Activated effector memory CD4-positive, alpha-beta T cell treated with anti-CD3 and anti-CD28 coated beads, Interleukin-2, amount 50 U/mL, for 16 hours (primary cell): Measurements from ENCODE around the gene KRTDAP.

Source experiments
- DNase-seq: peaks from one replicate; pipeline ENCODE4 v3.0.0-alpha.2; 2020

KRTDAP gene

DNA sequence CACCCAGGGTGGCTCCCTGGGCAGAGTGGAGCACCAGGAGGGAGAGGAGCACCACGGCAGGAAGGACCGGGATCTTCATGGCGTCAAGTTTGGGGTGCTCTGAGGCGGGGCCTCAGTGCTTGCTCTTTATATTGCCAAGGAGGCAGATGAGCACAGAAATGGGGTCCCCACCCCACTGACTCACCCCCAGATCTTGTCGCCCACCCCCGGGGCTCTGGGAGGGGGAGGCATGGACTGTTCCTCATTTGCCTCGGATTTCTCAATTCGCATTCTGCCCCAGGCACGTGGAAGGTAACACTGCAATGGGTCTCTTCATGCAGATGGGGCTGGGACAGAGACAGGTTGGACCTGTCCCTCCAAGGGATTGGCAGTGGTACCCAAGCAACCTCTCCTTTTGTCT, at the start of gene KRTDAP:
TSS of gene KRTDAP (minus strand) at position 101 of the 400 bp plus-strand sequence. CDS start at position 79, 22 bp downstream.
- peak; percentile 28 for DNase-seq

GRCh38 chr19:35539850-35540249, 49.6 kb upstream of the KRTDAP start:
- DNase-seq, result no peak

GRCh38 chr19:35539314-35539713, 49.0 kb upstream of the KRTDAP start:
- DNase-seq, result no peak

DNA sequence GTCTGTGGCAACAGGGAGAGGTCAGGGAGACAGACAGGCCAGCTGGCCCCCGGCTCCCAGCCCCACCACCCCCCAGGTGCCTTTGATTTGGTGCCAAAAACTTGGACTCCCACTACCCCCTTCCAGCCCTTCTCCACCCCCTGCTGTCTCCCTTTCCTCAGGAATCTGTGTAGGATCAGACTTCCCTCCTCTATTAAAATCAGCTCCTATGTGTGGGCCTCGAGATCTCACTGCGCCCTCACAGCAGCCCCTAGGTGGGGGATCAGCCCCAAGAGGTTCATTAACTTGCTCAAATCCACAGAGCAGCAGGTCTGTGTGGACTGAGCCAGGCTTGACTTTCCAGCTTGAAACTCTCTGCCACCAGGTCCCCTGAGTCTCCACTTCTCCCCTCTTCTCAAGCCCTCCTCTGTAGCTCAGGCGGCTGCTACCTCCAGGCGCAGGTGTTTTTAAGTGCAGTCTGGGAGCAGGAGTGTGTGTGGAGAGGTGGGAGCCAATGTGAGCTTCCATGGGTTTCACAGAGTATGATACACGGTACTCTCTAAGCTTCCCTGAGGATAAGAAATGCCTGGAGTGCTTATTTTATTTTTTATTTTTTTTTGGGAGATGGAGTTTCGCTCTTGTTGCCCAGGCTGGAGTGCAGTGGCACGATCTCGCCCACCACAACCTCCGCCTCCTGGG, 44.7 kb upstream of the KRTDAP start:
- DNase-seq, result no peak

DNA sequence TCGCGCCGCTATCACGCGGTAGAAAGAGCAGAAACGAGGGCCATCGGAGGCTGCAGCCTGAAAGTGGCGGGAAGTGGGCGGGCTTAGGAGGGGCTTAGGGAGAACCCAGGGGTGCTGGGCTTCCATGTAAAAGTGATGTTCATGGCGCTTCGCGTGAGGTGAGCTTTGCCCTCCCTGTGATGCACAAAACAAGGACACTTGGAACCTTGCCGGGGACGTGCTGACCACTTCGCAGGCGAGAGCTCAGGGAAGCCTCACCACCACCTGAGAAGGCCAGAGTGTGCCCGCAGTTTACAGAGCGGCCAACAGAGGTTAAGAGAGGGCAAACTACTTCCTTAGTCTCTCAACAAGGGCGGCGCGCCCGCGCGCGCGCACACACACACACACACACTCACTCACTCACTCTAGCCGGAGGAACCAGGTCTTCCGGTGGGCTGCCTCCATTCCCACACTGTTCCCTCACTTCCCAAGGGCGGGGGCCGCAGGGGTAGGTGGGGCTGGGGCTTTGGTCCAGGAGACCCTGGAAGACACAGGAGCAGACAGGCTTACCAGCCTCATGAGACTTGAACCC, 43.6 kb upstream of the KRTDAP start:
- DNase-seq, result peak; percentile 72

DNA sequence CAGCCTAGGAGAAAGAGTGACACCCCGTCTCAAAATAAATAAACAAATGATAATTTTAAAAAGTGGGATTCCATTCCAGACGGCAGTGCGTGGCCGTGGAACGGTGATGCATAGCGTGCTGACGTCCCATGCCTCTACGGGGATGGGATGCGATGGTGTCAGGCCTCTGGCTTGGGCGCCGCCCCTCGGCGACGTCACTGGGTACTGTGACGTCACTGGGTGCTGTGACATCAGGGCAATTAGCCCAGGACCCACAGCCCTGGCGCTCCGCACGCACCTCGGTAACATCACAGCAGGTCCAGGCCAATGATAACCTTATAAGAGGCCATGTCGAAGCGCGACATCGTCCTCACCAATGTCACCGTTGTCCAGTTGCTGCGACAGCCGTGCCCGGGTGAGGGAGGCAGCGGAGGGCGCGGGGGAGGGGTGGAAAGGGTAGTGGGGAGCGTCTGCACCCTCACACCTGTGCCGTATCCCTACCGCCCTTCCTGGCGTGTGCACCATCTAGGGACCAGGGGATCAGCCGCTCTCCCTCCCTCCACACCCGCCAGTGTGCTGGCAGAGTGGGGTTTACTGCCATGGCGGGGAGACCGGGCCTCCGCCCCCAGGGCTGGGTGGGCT, 43.0 kb upstream of the KRTDAP start, which contains the start of gene GAPDHS:
TSS of gene GAPDHS (plus strand) at position 256 of the 621 bp plus-strand sequence. CDS start at position 328, 72 bp downstream.
- no peak for DNase-seq

GRCh38 chr19:35531291-35531690, 41.0 kb upstream of the KRTDAP start:
- DNase-seq, result no peak

GRCh38 chr19:35529241-35530218, 39.3 kb upstream of the KRTDAP start:
- no peak for DNase-seq

DNA sequence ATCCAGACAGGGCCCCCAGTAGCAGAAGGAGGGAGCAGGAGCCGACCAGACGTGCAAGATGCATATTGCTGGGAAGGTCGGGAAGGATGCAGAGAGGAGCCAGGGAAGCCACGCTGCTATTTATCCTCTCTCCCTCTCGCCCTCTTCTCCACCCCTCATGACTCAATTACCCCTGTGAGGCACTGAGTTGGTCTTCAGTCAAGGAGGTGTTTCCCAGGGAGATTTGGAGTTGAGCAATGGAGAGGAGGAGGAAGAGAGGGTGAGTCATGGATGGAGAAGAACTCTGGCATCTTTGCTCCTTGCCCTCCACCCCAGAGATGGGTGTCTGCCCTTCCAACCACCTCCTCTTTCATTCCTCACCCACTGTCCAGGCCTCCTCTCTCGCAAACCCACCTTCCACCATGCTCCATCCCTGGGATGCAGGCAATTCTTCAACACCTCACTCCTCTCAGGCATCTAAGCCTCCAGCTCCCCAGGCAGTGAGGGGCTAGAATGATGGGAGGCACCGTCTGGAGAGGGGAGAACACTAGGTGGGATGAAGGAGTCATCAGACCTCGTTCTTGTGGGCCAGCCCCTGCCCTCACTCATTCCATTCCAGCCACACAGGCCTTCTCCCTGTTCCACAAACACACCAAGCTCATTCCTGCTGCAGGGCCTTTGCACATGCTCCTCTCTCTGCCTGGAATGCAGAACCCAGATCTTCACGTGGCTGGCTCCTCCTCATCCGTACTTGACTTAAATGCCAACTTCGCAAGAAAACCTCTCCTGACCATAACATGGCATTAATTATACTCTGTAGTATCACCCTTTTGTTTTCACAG, 38.2 kb upstream of the KRTDAP start, which contains the start of gene SBSN:
TSS of gene SBSN (minus strand) at position 94 of the 821 bp plus-strand sequence. CDS start at position 64, 30 bp downstream.
- DNase-seq, result no peak

GRCh38 chr19:35525873-35526272, 35.6 kb upstream of the KRTDAP start:
- DNase-seq, result no peak

GRCh38 chr19:35524181-35524837, 34.0 kb upstream of the KRTDAP start:
- no peak for DNase-seq

- no peak for DNase-seq
Observed at GRCh38 chr19:35522745-35523327, 32.6 kb upstream of the KRTDAP start.

DNA sequence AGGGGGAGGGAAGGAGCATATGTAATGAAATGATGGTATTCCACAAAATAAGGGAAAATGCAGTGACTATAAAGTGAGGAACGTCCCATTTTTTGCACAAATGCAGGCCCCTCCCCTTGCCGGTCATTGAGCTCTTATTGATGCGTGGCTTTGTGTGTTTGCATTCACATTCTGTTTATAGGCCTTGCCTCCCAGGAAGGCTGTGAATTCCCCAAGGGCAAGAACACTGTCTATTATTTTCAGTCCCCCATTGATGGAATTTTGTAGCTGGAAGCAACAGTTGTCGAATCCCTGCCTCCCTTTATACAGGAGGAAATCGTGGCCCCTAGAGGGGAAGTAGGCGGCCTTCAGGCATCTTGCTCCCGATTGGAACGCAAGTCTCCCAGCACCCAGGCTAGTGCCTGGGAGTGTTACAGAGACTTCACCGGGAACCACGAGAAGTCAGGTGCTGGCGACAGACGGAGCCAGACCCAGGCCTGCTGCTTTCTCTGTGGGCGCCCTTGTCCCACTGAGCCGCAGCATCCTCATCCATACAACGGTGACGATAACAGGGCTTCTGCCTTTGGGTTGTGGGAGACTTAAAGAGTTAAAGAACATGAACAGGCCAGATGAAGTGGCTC, 31.0 kb upstream of the KRTDAP start:
- no peak for DNase-seq

GRCh38 chr19:35519291-35519690, 29.0 kb upstream of the KRTDAP start:
- no peak for DNase-seq

DNA sequence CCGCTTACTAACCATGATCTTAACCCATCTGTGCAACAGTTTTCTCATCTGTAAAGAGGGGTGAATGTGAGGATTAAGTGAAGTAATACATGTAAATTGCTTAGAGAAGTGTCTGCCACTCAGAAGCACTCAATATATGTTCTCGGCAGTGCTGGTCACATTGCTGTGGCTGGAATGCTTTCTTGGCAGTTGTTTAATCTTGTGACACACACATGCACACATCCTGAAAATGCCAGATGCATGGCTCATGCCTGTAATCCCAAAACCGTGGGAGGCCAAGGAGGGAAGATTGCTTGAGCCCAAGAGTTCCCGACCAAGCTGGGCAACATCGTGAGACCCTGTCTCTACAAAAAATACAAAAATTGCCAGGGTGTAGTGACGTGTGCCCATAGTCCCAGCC, 28.0 kb upstream of the KRTDAP start:
- no peak for DNase-seq

DNA sequence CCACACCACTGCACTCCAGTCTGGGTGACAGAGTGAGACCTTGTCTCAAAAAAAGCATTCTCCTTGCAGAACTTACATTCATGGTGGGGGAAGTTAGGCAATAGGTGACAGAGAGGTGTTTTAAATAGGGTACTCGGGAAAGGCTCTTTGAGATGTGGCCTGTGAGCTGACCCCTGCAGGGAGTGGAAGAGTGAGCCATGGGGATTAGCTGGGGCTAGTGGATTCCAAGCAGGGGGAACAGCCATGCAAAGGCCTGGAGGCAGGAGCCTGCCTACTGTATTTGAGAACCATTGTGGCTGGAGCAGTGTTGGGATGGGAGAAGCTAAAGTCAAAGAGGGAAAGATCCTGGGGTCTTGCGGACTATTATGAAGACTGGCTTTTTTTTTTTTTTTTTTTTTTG, 27.1 kb upstream of the KRTDAP start:
- no peak for DNase-seq

- DNase-seq, result no peak
Observed at GRCh38 chr19:35516310-35516709, 26.0 kb upstream of the KRTDAP start.

- DNase-seq, result no peak
Observed at GRCh38 chr19:35514282-35514809, 24.1 kb upstream of the KRTDAP start.

DNA sequence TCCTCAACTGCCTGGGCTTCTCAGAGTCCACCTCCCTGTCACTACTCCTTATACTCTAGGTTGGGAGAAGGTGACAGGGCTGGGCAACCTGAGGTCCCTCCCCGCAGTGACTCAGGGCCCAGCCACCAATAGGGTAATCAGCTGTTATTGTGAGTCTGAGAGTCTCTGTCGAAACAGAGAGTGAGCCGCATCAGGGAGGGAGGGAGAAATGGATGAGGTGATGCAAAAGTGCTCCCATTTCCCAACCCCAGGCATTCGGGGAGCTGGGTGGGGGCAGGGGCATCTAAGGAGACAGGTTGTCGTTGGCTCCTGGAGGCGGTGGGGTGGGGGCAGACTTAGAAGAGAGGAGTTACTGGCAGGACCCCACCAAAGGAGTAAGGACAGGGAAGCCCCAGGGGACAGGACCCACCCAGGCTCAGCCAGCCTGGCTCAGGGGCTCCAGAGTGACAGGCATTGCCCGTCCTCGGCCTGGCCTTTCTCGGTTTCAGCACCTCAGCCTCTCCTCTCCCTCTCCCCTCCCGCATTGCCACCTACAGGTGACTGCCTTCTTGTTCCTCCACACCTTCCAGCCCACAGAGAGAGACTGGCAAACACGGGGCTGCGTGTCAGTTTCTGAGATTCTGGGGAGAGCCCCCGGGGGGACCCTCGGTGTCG, 23.5 kb upstream of the KRTDAP start, which contains the start of gene DMKN:
TSS of gene DMKN (minus strand) at position 22 of the 654 bp plus-strand sequence. CDS start 174 bp downstream, outside the sequence.
- DNase-seq, result no peak
